ENCODE measurements around the gene CFAP206. TPM values are rescaled to one million over a fixed set of nuclear protein-coding genes. Genes with fewer than 3 reads are reported as not detected.

CFAP206 gene, protein sequence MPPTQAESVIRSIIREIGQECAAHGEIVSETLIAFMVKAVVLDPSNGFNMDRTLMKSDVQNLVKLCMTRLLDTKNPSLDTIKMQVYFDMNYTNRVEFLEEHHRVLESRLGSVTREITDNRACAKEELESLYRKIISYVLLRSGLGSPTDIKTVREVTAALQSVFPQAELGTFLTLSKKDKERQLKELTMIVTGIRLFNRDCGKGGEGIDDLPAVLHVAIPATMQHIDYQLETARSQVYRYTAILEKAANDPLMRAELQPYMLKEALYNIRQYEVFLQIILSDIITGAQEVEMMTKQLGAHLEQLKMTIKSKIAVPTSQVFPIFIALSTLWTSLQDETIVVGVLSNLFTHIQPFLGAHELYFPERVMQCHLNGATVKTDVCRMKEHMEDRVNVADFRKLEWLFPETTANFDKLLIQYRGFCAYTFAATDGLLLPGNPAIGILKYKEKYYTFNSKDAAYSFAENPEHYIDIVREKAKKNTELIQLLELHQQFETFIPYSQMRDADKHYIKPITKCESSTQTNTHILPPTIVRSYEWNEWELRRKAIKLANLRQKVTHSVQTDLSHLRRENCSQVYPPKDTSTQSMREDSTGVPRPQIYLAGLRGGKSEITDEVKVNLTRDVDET
- 0.54 TPM for total RNA-seq (2021; ENCODE audit: unreplicated experiment)
- 0.04 TPM in 2 replicates for polyA plus RNA-seq (2012)
- percentile 8 among the genes with signal in this experiment for Bru-seq, nascent RNA
- percentile 30 among the genes with signal in this experiment for BruChase-seq, experiment 1, labeled RNA remaining after a 6-hour chase
- percentile 10 among the genes with signal in this experiment for BruChase-seq, experiment 2, labeled RNA remaining after a 2-hour chase
- long read RNA-seq: 0 reads

DNA sequence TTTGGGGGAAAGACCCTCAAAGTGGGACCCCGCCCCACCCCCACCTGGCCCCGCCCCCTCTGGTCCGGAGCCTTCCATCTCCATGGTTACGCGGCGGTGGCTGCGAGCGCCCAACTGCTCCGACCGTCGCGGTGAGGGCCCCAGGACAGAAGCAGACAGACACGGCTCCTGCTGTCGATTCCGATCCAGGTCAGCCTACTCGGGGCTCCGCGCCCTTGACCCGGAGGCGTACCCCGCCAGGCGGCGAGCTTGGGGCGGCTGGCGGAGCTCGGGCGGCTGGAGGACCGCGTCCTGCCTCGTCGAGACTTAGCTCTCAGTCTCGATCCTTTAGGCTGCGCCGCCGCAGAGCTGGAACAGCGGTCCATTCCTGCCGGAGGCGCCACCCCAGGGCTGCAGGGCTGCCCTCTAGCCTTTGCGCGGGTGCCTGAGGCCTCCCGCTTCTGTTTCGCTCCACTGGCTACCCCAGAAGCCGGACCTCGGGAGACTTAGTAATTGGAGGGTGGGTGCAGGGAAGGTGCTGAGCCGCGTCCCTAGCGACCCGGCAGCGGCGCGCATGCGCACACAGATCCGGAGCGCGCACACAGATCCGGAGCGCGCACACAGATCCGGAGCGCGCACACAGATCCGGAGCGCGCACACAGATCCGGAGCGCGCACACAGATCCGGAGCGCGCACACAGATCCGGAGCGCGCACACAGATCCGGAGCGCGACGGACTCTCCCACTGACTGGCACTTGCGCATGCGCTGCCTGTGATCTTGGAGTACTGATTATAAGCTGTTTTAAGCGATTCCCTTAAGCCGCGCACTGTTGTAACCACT lies at the start of gene CFAP206:
TSS of gene CFAP206 (plus strand) at position 72 of the 820 bp plus-strand sequence. CDS start 1,868 bp downstream, outside the sequence.
- Histone ChIP-seq H2AFZ (ENCODE audit: low read depth, low read length, poor library complexity, severe bottlenecking) (peak within 1 kb of the TSS; percentile 99), H3K9ac (ENCODE audit: low read length) (peak within 1 kb of the TSS; percentile 64), H3K4me3 (replicated peaks in 1 of 2; ENCODE audit: low read depth in 1 of 2, low read length in 2 of 2) (peak within 1 kb of the TSS; percentile 67 to 79), H3K9me3 (ENCODE audit: control insufficient read depth in 1 of 2, insufficient read depth in 1 of 2, low read depth in 1 of 2, low read length in 2 of 2) (no peaks in the 10 kb centered on the region), H3K9me2 (ENCODE audit: insufficient read depth) (no peaks in the 10 kb centered on the region), H3K36me3 (ENCODE audit: control insufficient read depth in 1 of 2, insufficient read depth in 2 of 2, low read length in 2 of 2) (no peaks in the 10 kb centered on the region), H3K27me3 (ENCODE audit: insufficient read depth, low read length) (no peaks in the 10 kb centered on the region), H3K27ac (ENCODE audit: low read depth, low read length) (peak within 1 kb of the TSS; percentile 85), H4K20me1 (ENCODE audit: insufficient read depth) (no peaks in the 10 kb centered on the region), H3K4me2 (ENCODE audit: low read length) (peak within 1 kb of the TSS; percentile 81), H3K4me1 (ENCODE audit: control insufficient read depth in 1 of 2, insufficient read depth in 2 of 2, low read length in 2 of 2) (peaks cover 4 to 12% of the 10 kb centered on the region in 2 experiments; a peak in 3 of 4 replicates), H3K79me2 (ENCODE audit: insufficient read depth, low read length) (no peaks in the 10 kb centered on the region)
- ChIA-PET POLR2A (interaction anchor here (0.6 to 0.7 kb wide), 2 partner anchors 112 to 1636 kb away, joined by 3 to 5 read pairs; no protein-coding TSS in a partner anchor), RAD21 (ENCODE audit: low non-redundant PET in 1 of 2, low total read pairs in 2 of 2, uncharacterized antibody in 2 of 2, unreplicated experiment in 2 of 2) (interaction anchor here in 1 of 2 experiments (1.2 kb wide), 1 partner anchor 15 kb away, joined by 3 read pairs; no protein-coding TSS in a partner anchor), CTCF (interaction anchor here (1.3 kb wide), 1 partner anchor 15 kb away, joined by 3 read pairs; no protein-coding TSS in a partner anchor)
- intact Hi-C loops (cut with micrococcal nuclease): loop anchor here (5.0 kb wide), 2 partner anchors 64 to 294 kb away; partner anchors contain the start of genes AKIRIN2 and SLC35A1
- peak; percentile 73 for DNase-seq (ENCODE audit: low read depth, low spot score)
- TF ChIP-seq POLR2AphosphoS5 (IDR thresholded peaks at IDR 0.05; ENCODE audit: low read depth, low read length) (0 out of 2 replicates have a peak, but pooled peaks have one; percentile 16), ELF1 (IDR thresholded peaks at IDR 0.05; ENCODE audit: borderline replicate concordance, low read depth) (no peak)
- TF ChIP-seq, protein P1, sequence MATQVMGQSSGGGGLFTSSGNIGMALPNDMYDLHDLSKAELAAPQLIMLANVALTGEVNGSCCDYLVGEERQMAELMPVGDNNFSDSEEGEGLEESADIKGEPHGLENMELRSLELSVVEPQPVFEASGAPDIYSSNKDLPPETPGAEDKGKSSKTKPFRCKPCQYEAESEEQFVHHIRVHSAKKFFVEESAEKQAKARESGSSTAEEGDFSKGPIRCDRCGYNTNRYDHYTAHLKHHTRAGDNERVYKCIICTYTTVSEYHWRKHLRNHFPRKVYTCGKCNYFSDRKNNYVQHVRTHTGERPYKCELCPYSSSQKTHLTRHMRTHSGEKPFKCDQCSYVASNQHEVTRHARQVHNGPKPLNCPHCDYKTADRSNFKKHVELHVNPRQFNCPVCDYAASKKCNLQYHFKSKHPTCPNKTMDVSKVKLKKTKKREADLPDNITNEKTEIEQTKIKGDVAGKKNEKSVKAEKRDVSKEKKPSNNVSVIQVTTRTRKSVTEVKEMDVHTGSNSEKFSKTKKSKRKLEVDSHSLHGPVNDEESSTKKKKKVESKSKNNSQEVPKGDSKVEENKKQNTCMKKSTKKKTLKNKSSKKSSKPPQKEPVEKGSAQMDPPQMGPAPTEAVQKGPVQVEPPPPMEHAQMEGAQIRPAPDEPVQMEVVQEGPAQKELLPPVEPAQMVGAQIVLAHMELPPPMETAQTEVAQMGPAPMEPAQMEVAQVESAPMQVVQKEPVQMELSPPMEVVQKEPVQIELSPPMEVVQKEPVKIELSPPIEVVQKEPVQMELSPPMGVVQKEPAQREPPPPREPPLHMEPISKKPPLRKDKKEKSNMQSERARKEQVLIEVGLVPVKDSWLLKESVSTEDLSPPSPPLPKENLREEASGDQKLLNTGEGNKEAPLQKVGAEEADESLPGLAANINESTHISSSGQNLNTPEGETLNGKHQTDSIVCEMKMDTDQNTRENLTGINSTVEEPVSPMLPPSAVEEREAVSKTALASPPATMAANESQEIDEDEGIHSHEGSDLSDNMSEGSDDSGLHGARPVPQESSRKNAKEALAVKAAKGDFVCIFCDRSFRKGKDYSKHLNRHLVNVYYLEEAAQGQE (IDR thresholded peaks at IDR 0.05; ENCODE audit: low read depth): no peak
- BruUV-seq (replicated peaks): no TSS peak
- ATAC-seq: peak; percentile 87

All from HCT116 (cell line).